CD4-positive, alpha-beta T cell (primary cell): ENCODE measurements around the gene MLIP. TPM values are rescaled to one million over a fixed set of nuclear protein-coding genes. Genes with fewer than 3 reads are reported as not detected.

ENCODE experiments used
- ATAC-seq: fragments of 200-7000 bp; cut with Tn5 transposase; one replicate; pipeline ENCODE4 v1.10.0; 2022; ENCODE audit warnings: mild to moderate bottlenecking; ENCODE audit not compliant: poor library complexity
- CTCF ChIA-PET: fragments of 350-600 bp; sonication (Branson Sonifier 250); formaldehyde crosslinking; loops from one replicate; lab custom pipeline; 2021; ENCODE audit warnings: antibody characterized with exemption, inconsistent platforms; lab: Charles Lee
- POLR2A ChIA-PET: fragments of 350-600 bp; sonication (Branson Sonifier 250); formaldehyde crosslinking; loops from one replicate; lab custom pipeline; 2021; ENCODE audit warnings: antibody characterized with exemption, inconsistent platforms; lab: Charles Lee
- DNase-seq, 14 experiments: peaks; one replicate each; pipeline ENCODE4 v3.0.0-alpha.2; 2013 to 2020; ENCODE audit warnings: mixed read lengths in 2 of 14
- H3K27ac ChIP-seq, 2 donors: one replicate each; pipeline versions ENCODE4 v1.5.1 to v1.7.0; 2013; ENCODE audit warnings: low read length in 2 of 2, low read depth in 1 of 2, mild to moderate bottlenecking in 1 of 2
- H3K27me3 ChIP-seq, 2 experiments: 1 replicate in 1 of 2; 2 replicates in 1 of 2; pipeline versions ENCODE4 v1.6.1 to v1.7.0; 2013; ENCODE audit warnings: low read length in 2 of 2, control low read depth in 1 of 2, mild to moderate bottlenecking in 1 of 2, moderate library complexity in 1 of 2; ENCODE audit not compliant: insufficient read depth in 2 of 2, control insufficient read depth in 1 of 2
- H3K36me3 ChIP-seq: one replicate; pipeline ENCODE4 v1.6.1; 2013; ENCODE audit warnings: low read length, control low read depth; ENCODE audit not compliant: insufficient read depth
- H3K4me1 ChIP-seq: one replicate; pipeline ENCODE4 v1.6.1; 2013; ENCODE audit warnings: low read length, control low read depth; ENCODE audit not compliant: insufficient read depth
- H3K4me3 ChIP-seq: one replicate; pipeline ENCODE4 v1.5.1; 2013; ENCODE audit warnings: mild to moderate bottlenecking, low read length, moderate library complexity
- H3K9me3 ChIP-seq, 2 experiments: 1 replicate in 1 of 2; 2 replicates in 1 of 2; pipeline versions ENCODE4 v1.6.1 to v1.7.0; 2013; ENCODE audit warnings: low read length in 2 of 2, mild to moderate bottlenecking in 2 of 2, control low read depth in 1 of 2, moderate library complexity in 1 of 2; ENCODE audit not compliant: control insufficient read depth in 1 of 2, insufficient read depth in 1 of 2
- H3K27ac Mint-ChIP-seq: one replicate; pipeline ENCODE4 v1.8.0; 2020; ENCODE audit warnings: mixed read lengths
- H3K27me3 Mint-ChIP-seq: one replicate; pipeline ENCODE4 v1.8.0; 2021; ENCODE audit warnings: mixed read lengths
- H3K36me3 Mint-ChIP-seq: one replicate; pipeline ENCODE4 v1.8.0; 2021; ENCODE audit warnings: low read depth, mixed read lengths
- H3K4me1 Mint-ChIP-seq: one replicate; pipeline ENCODE4 v1.8.0; 2021; ENCODE audit warnings: low read depth, mixed read lengths
- H3K4me3 Mint-ChIP-seq: one replicate; pipeline ENCODE4 v1.8.0; 2020; ENCODE audit warnings: mild to moderate bottlenecking, mixed read lengths
- H3K9me3 Mint-ChIP-seq: one replicate; pipeline ENCODE4 v1.8.0; 2020; ENCODE audit warnings: mixed read lengths
- intact Hi-C, 2 experiments: fragments of 100-400 bp; cut with DNase I in 1 of 2; cut with micrococcal nuclease in 1 of 2; formaldehyde crosslinking; loops; one replicate each; pipeline versions ENCODE4 v1.15.1 to v1.9.0; 2023 to 2025; cut with DNase I, micrococcal nuclease
- total RNA-seq, 174 experiments: library from RNA in 2 of 174; stranded (reverse) in 2 of 174; gene quantifications; one replicate each; pipeline ENCODE4 v1.2.3 and lab custom pipeline; 2021 to 2026
- TF ChIP-seq, protein P1 (sequence below): fragments of 200-600 bp; IDR thresholded peaks from one replicate; pipeline ENCODE4 v1.8.0; 2022; ENCODE audit warnings: antibody characterized with exemption, mild to moderate bottlenecking

Gene MLIP
- total RNA-seq, 2 experiments from 2014 or later = not detected

DNA sequence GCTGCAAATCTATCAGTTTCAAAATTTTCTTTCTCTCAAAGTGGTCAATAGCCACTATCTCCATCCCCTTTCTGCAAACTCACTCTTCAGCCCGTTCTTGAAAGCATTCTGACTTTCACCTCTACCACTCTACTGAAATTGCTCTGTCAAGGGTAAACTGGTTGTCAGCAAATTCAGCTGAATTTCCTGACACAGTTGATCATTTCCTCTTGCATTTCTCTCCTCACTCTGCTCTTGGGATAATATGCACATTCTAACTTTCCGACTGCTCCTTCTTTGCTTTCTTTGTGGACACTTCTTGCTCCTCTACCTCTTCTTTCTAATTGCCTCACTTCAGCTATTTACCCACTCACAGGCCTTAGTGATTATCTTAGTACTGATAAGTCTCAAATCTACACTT, 123.3 kb downstream of the MLIP start:
- H3K27ac ChIP-seq = no peak overlapping the region
- no peaks in the 10 kb centered on the region for H3K27me3 Mint-ChIP-seq
- H3K36me3 ChIP-seq = no peaks in the 10 kb centered on the region
- H3K4me1 ChIP-seq = no peaks in the 10 kb centered on the region
- H3K27ac Mint-ChIP-seq = no peak overlapping the region
- H3K4me3 Mint-ChIP-seq = no peak overlapping the region
- no peak for ATAC-seq
- H3K27me3 ChIP-seq = no peaks in the 10 kb centered on the region
- ChIA-PET CTCF (no interaction called here), POLR2A (no interaction called here)
- peaks cover 2% of the 10 kb centered on the region for H3K9me3 Mint-ChIP-seq
- intact Hi-C loops = no loop called here
- no peaks in the 10 kb centered on the region for H3K36me3 Mint-ChIP-seq
- H3K4me3 ChIP-seq = no peak overlapping the region
- TF ChIP-seq, protein P1, sequence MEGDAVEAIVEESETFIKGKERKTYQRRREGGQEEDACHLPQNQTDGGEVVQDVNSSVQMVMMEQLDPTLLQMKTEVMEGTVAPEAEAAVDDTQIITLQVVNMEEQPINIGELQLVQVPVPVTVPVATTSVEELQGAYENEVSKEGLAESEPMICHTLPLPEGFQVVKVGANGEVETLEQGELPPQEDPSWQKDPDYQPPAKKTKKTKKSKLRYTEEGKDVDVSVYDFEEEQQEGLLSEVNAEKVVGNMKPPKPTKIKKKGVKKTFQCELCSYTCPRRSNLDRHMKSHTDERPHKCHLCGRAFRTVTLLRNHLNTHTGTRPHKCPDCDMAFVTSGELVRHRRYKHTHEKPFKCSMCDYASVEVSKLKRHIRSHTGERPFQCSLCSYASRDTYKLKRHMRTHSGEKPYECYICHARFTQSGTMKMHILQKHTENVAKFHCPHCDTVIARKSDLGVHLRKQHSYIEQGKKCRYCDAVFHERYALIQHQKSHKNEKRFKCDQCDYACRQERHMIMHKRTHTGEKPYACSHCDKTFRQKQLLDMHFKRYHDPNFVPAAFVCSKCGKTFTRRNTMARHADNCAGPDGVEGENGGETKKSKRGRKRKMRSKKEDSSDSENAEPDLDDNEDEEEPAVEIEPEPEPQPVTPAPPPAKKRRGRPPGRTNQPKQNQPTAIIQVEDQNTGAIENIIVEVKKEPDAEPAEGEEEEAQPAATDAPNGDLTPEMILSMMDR = no peak
- no peaks in the 10 kb centered on the region for H3K4me1 Mint-ChIP-seq
- H3K9me3 ChIP-seq = no peaks in the 10 kb centered on the region
- no peak for DNase-seq

GRCh38 chr6:54236984-54237383, 125.7 kb downstream of the MLIP start:
- ChIA-PET CTCF (no interaction called here), POLR2A (no interaction called here)
- Mint-ChIP-seq H3K27ac (no peak overlapping the region), H3K36me3 (no peaks in the 10 kb centered on the region), H3K27me3 (no peaks in the 10 kb centered on the region), H3K4me1 (no peaks in the 10 kb centered on the region), H3K4me3 (no peak overlapping the region), H3K9me3 (peaks cover 2% of the 10 kb centered on the region)
- Histone ChIP-seq H3K9me3 (peaks cover 0 to 3% of the 10 kb centered on the region in 2 experiments), H3K4me1 (no peaks in the 10 kb centered on the region), H3K4me3 (no peak overlapping the region), H3K36me3 (no peaks in the 10 kb centered on the region), H3K27ac (no peak overlapping the region), H3K27me3 (no peaks in the 10 kb centered on the region)
- no peak for DNase-seq
- TF ChIP-seq, protein P1 = no peak
- intact Hi-C loops = no loop called here
- ATAC-seq = no peak

GRCh38 chr6:54238396-54238795, 127.2 kb downstream of the MLIP start:
- no peak for ATAC-seq
- Mint-ChIP-seq H3K4me3 (no peak overlapping the region), H3K36me3 (no peaks in the 10 kb centered on the region), H3K9me3 (peaks cover 2% of the 10 kb centered on the region), H3K4me1 (no peaks in the 10 kb centered on the region), H3K27me3 (no peaks in the 10 kb centered on the region), H3K27ac (no peak overlapping the region)
- POLR2A ChIA-PET = no interaction called here
- no peak overlapping the region for H3K4me3 ChIP-seq
- peaks cover 0 to 3% of the 10 kb centered on the region in 2 experiments for H3K9me3 ChIP-seq
- CTCF ChIA-PET = no interaction called here
- H3K4me1 ChIP-seq = no peaks in the 10 kb centered on the region
- no peaks in the 10 kb centered on the region for H3K36me3 ChIP-seq
- H3K27ac ChIP-seq = no peak overlapping the region
- intact Hi-C loops = no loop called here
- H3K27me3 ChIP-seq = no peaks in the 10 kb centered on the region
- DNase-seq = no peak
- TF ChIP-seq, protein P1 = no peak
